Loucy (cell line): ENCODE measurements around the gene GAD2.

Experiments
- EZH2phosphoT487 ChIP-seq: fragments of 200-600 bp; IDR thresholded peaks from 2 replicates; pipeline ENCODE4 v1.6.1; 2018; ENCODE audit warnings: antibody characterized with exemption, mild to moderate bottlenecking, moderate library complexity, borderline replicate concordance
- TF ChIP-seq, protein P1 (sequence below): fragments of 200-600 bp; sonication (generic); conservative IDR thresholded peaks from 2 replicates; pipeline ENCODE4 v1.5.1; 2014; ENCODE audit warnings: mild to moderate bottlenecking, antibody characterized with exemption, low read length

DNA sequence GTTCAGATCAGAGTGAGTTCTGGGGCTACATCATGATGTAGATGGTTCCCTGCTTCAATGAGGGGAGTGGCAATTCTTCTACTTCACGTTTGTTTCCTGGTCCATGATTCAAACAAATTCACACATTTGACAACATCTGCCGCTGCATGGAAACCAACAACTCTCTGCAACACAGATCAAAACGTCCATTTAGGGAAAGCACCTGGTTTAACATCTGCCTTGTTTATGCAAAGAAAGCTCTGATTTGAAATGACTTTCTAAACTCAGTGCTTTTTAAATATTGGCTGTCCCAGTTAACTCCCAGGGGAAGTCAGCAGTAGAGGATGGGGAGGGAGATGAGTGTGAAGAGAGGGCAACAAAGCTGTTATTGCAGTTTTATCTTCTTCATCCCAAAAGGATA, 93.8 kb downstream of the GAD2 start:
- TF ChIP-seq, protein P1, sequence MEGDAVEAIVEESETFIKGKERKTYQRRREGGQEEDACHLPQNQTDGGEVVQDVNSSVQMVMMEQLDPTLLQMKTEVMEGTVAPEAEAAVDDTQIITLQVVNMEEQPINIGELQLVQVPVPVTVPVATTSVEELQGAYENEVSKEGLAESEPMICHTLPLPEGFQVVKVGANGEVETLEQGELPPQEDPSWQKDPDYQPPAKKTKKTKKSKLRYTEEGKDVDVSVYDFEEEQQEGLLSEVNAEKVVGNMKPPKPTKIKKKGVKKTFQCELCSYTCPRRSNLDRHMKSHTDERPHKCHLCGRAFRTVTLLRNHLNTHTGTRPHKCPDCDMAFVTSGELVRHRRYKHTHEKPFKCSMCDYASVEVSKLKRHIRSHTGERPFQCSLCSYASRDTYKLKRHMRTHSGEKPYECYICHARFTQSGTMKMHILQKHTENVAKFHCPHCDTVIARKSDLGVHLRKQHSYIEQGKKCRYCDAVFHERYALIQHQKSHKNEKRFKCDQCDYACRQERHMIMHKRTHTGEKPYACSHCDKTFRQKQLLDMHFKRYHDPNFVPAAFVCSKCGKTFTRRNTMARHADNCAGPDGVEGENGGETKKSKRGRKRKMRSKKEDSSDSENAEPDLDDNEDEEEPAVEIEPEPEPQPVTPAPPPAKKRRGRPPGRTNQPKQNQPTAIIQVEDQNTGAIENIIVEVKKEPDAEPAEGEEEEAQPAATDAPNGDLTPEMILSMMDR = no peak
- no peak for TF ChIP-seq EZH2phosphoT487
